AG20443 (cell line): Measurements from ENCODE around the gene TMEM203.

Experiments
- DNase-seq: peaks from one replicate; pipeline ENCODE4 v3.0.0; 2012; ENCODE audit warnings: low spot score, mixed read lengths

TMEM203 gene

DNA sequence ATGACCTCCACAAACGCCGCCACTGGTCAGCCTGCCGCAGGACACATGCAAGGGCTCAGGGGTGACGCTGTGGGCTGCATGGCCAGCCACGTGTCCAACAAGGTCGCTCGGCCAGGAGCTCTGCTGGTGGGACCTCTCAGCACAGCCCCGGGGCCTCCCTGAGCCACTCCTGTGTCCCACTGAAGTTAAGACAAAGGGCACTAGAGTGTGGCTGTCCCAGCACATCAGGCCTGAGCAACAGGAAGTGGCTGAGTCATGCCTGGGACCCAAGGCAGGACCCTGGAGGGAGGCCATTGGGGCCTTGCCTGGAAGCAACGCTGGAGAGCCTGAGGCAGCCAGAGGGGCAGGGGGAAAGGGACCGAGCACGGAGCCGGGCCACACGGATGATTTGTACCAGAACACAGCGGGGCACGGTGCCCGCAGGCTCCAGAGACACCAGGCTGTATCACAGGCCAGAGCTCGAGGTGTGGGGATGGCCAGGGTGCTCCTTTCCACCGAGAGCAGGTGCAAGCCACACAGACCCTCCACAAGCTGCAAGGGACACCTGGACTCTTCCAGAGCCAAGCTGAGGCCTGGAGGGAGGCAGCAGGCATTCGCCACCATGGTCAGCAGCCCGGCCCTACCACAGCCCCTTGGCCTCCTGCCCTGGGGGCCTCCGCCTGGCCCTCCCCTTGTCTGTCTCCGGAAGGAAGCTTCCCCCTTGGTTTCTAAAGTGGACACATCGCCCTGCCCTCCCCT lies 27.1 kb downstream of the TMEM203 start:
- no peak for DNase-seq

DNA sequence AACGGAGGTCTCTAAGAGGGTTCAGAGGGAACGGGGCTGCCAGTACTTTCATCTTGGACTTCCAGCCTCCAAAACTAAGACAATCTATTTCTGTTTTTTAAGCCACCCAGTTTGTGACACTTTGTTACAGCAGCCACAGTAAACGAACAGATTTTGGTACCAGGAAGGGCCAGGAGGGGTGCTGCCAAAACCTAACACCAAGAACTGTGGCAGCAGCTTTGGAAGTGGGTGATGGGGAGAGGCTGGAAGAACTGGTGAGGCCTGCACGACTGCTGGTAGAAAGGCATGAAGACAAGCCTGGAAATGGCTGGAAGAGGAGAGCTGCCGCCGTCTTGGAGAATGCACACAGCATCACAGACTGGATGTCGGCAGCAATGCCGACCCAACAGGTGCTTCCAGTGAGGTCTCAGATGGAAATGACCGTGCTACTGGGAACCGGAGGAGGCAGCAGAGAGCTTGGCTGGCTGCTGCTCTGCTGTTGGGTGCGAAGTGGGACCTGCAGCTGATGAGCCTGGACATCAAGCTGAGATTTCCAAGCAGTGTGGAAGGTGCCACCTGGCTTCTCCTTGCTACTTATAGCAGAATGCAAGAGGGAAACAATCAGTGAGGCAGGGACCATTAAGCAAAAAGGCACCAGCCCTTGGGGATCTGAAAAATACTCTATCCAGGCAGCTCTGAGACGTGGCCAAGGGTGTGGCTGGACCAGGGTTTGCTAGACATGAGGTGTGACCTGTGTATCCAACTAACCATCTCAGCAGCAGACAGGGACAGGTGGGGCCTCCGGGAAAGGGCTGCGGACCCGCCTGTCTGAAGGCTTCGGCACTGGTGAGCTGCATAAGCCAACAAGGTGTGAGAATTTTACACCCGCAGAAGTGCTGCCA lies 28.9 kb downstream of the TMEM203 start:
- DNase-seq: peak; percentile 70

DNA sequence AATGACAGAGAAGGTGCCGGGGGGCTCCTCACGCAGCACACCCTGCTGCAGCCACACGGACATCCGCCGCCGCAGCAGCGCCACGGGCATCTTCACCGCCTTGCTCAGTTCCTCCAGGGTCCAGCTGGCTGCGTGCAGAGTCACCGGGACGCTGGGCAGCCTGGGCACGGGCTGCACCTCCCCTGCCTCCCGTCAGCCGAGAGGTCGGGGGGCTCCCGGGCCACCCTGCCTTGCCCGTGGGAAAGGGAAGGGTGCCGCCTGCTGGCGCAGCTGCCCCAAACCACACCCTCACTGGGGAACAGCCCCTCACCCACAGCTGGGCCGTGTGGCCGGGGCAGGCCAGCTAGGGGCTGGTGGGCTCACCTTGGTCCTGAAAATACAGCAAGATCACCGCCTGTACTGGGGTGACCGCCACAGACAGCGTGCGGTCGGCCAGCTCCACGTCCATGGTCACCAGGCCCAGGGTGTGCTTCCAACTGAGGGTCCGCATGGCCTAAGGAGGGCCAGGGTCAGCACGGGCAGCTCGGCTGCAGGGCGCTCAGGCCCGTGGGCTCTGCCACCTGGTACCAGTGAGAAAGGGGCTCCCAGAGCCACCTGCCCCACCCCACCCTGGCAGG lies 30.0 kb downstream of the TMEM203 start:
- no peak for DNase-seq

DNA sequence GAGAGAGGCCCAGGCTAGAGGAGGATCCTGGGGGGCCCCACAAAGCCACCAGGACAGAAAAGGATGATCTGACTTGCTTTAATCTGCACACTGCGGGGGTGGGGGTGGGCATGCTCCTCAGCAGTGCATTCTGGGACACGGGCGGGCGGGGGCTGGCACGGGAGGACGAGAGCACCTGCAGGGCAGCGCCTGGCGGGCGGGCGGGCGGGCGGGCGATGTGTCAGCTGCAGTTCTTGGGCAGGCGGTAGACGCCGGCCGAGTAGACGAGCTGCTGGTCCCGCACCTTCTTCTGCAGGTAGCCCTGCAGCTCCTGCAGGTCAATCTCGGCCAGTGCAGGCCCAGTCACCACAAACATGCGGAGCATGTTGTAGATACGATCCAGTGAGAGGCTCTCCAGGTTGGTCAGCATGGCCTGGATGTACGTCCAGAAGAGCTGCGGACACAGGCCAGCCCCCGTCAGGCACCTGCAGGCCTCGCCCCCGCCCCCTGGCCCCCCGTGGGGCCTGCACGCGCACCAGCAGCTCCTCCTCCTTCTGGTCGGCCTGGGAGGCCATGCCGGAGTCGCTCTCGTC lies 30.6 kb downstream of the TMEM203 start:
- no peak for DNase-seq

DNA sequence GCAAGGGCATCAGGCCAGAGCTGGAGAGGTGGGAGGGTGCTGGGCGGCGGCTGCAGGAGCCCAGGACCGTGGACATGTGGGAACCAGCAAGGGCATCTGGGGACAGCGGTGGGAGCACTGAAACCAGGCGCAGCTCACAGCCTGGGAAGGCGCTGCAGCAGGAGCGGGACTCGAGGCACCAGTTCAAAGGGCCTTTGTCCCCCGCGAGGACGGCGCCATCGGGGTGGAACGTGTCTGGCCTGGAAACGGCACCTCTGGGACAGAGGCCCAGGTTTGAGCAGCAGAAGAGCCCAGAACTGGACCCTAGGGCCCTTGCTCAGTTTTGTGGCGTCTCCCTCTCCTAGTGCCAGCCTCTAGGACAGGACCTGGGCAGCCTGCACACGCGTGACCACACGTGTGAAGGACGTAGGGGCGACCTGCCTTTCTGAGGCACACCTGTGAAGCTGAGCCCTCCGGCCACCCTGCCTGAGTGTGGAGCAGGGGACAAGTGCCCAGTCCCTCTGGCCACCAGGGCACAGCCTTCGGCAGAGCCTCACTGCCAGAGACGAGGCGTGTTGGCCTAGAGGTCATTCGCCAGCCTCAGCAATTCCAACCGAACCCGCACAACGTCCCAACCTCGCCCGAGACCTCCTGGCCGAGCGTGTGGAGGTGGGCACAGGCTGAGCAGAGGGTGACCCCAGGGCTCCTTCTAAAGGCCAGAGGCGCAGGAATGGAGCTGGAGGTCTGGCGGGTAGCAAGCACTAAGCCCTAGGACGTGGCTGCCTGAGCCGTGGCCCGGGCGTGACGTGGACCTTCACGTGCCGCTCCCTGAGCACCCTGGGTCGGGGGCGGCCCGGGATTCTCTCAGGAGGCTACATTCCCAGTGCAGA lies 31.4 kb downstream of the TMEM203 start:
- no peak for DNase-seq

DNA sequence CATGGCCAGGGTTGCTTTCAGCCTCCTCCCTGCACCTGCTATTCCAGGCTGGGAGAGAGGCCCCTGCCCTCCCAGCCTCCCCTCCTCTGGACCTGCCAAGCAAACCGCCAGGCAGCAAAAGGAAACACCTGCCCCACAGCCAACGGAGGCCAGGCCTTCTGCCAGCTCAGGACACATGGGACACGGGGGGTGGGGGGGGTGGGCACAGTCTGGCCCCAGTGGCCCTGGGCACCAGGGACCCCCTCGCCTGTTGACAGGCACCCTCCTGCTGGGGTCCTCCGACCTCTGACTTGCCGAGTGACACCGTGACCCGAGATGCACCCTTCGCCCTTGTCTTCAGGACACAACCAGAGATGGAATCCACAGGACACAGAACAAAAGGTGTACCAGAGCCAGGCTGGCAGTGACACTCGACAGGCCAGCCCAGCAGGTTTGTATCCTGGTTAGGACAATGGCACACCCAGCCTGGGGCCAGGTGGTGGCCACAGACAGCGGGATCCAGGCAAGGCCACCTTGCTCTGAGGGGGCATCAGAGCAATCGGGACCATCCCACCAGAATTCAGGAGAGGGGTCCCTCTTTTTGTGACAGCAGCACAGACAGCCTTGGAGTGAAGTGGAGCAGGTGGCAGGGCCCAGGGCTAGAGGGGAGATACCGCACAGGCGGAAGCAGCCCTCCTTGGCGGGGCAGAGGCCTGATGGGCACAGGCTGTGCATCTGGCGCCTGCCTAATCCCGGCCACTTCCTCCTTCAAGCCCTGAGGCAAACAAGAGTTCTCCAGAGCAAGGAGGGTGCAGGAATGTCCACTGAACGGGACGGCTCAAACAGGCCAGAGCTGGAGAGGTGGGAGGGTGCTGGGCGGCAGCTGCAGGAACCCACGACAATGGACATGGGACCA lies 32.3 kb downstream of the TMEM203 start:
- DNase-seq: peak; percentile 10

DNA sequence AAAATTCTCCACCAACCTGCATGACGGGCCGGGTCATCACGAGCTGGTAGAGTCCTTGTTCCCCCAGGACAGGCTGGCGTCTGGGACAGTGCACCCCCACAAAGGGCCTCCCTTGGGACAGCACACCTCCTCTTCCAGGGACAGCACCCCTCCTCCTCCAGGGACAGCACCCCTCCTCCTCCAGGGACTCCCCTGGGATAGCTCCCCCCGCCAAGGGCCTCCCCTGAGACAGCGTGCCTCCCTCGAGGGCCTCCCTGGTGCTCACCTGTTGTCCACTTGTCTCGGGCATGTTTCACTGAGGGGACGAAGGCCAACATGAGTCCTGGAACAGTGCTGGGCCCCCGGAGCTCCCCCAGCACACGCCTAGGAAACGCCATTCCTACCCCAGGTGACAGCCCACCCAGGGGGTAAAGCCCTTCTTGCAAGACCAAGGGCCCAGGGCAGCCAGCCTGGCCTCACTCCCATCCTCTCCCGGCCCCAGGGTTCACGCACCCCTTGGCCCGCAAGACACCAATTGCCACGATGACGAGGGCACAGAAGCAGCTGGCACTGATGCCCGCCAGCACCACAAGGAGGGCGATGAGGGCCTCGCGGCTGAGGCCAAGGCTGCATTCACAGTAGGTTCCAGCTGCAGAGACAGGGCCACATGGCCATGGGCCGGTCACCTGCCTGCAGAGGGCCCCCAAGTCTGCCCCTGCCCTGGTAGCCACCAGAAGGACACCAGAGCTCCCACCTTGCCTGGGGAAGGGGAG lies 34.1 kb downstream of the TMEM203 start:
- peak; percentile 7 for DNase-seq

DNA sequence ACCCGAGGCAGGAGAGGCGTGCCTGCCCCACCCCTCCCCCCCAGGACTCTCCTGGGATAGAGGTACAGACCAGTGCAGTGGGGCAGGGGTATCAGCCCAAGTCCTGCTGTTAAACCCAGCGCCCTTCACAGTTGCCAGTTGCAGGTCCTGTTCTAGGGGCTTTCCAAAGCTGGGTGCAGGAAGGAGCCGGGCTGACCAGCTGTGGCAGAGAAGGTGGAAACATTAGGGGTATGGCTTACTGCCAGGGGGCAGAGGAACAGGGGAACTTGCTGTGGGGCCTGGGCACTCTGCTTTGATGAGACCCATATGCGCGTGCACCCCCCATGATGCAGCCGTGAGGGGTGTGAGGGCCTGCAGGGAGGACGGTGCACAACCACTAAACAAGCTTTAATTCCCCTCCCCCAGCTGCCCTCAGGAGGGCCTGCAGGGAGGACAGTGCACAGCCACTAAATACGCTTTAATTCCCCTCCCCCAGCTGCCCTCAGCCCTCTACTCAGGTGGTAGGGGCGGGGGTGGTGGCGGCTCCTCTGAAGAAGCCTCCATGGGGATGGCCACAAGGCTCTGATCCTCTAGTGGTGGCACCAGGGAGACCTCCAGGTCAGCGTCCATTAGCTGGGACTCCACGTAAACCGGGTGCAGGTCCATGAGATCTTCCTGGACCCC lies 34.8 kb downstream of the TMEM203 start:
- peak; percentile 8 for DNase-seq

DNA sequence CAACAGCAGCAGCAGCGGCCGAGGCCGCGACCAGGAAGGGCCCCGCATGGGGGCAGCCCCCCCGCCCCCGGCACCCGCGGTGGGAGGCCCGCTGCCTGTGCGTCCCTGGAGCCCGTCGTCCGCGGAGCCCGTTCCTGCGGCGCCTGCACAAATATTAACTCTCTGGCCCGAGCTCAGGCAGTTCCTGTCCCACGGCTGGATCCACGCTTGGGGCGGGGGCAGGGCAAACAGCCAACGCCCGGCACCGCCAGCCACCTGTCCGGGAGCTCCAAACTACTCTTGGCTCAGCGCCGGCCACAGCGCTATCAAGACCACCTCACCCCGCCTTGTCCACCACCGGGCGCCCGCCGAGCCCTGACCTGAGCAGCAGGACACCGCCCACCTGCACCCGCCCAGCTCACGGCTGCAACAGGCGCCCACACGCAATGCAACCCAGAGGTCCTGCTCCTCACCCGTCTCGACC lies 35.5 kb downstream of the TMEM203 start, which contains the start of gene LRRC26:
LRRC26 (minus strand) TSS at position 156 of the 463 bp plus-strand sequence; CDS start at position 48, 108 bp downstream.
- peak; percentile 10 for DNase-seq

DNA sequence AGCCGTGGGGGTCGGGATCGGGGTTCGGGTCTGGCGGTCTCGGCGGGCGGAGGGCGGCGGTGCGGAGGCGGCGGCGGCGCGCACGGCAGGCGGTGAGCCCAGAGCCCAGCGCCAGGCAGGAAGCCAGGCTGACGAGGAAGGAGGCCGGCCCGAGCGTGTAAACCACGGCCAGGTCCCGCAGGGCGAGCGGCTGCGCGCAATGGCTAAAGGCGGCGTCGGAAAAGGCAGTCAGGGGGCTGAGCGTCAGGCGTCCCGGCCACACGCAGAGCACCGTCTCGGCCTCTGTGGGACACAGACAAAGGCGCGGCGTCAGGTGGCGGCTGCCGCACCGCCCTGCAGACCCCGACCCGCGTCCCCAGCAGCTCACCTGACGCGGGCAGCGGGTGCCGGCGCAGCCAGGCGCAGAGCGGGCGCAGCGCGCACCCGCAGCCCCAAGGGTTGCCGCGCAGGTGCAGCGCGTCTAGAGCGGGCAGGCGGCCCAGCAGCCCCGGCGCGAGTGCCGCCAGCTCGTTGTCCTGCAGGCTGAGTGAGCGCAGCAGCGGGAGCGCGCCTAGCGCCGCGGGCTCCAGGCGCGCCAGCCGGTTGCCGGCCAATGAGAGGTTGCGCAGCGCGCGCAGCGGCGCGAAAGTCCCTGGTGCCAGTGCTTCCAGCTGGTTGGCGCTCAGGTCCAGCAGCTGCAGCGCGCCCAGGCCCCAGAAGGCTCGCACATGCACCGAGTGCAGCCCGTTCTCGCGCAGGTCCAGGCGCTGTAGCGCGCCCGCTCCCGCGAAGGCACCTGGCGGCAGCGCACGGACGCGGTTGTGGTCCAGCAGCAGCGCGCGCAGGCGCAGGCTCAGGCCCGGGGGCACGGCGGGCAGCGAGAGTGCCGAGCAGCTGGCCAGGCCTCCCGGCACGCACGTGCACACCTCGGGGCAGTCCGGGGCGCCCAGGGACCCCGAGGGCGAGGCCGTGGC lies 36.3 kb downstream of the TMEM203 start:
- peak; percentile 73 for DNase-seq

DNA sequence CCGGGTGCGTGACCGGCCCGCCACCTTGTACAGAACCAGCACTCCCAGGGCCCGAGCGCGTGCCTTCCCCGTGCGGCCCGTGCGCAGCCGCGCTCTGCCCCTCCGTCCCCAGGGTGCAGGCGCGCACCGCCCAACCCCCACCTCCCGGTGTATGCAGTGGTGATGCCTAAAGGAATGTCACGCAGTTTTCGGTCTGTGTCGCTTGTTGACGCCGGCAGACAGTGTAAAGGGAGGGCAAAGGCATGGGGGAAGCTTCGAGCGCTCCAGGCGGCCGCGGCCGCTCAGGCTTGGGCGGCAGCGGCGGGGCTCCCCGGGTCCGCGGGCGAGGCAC lies 36.9 kb downstream of the TMEM203 start:
- no peak for DNase-seq

DNA sequence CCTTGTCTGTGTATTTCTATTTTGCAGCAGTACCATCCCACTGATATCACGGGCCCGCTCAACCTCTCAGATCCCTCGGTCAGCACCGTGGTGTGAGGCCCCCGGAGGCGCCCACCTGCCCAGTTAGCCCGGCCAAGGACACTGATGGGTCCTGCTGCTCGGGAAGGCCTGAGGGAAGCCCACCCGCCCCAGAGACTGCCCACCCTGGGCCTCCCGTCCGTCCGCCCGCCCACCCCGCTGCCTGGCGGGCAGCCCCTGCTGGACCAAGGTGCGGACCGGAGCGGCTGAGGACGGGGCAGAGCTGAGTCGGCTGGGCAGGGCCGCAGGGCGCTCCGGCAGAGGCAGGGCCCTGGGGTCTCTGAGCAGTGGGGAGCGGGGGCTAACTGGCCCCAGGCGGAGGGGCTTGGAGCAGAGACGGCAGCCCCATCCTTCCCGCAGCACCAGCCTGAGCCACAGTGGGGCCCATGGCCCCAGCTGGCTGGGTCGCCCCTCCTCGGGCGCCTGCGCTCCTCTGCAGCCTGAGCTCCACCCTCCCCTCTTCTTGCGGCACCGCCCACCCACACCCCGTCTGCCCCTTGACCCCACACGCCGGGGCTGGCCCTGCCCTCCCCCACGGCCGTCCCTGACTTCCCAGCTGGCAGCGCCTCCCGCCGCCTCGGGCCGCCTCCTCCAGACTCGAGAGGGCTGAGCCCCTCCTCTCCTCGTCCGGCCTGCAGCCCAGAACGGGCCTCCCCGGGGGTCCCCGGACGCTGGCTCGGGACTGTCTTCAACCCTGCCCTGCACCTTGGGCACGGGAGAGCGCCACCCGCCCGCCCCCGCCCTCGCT lies 37.5 kb downstream of the TMEM203 start:
- no peak for DNase-seq

DNA sequence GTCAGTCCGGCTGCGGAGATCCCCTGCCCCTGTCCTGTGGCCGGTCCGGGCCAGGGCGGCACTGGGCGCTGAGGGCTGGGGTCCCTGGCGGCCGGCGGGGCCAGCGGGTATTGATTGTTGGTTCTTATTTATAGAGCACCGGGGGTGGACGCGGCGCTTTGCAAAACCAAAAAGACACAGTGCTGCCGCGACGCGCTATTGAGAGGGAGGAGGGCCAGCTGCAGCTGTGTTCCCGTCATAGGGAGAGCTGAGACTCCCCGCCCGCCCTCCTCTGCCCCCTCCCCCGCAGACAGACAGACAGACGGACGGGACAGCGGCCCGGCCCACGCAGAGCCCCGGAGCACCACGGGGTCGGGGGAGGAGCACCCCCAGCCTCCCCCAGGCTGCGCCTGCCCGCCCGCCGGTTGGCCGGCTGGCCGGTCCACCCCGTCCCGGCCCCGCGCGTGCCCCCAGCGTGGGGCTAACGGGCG lies 38.1 kb downstream of the TMEM203 start:
- no peak for DNase-seq

DNA sequence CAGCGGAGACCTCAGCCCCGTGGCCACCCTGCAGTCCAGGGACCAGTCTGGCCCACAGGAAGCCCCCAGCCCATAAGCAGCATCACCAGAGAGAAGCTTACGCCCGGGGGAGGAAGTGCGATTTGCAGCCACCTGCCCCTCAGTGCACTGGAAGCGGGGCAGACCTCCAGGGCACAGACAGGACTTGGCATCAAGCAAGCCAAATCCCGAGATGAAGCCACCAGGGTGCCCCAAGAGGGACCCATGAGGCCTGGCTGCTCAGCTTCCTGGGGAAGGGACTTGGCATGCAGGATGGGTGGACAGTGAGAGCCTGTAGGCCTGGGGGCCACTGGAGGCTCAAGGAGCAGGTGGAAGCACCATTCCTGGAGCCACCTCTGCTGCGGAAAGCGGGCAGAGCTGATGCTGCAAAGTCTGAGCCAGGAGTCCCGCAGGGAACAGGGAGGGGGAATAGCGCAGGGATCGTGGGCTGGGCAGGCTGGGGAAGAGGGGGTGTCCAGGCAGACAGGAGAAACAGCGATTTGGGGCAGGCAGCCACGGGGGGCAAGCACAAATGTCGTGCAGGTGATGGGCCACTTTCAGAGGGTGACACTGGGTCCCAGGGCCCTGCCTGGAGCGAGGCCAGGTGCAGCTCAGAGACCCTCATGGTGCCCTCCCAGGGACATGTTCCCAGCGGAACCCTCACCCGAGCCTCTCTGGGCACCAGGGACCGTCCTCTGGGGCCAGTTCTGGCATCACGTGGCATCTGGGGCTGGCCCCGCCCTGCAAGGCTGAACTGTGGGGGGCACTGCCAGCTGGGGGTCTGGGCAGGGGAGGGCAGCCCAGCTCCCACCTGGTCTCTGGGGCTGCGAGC lies 38.8 kb downstream of the TMEM203 start:
- no peak for DNase-seq

DNA sequence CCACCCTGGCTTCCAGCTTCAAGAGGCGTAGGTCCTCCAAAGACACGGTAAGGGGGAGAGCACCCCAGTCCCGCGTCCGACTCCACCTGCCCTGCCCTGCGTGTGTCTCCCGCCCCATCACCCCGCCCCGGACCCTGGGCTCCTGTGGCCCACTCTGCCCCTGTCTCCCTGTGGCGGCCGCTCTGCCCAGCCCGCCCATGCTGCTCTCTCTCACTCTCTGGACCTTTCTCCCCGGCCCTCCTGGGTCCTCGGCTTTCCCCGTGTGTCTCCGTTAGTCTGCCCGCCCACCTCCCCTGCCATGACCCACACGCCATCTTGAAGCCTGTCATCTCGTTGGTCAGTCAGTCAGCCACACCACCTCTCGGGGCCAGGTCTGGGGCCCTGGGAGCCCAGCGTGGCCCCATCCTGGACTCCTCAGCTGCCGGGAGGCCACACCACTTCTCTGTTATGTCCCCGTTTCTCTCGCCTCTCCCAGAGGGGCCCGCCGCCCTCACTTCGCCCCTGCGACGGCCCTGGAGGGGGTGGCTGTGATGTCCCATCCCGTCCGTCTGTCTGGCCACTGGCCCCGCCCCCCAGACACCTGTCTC lies 40.1 kb downstream of the TMEM203 start:
- no peak for DNase-seq
